Suprapubic skin (tissue), 4 donors: ENCODE results near the gene AGAP1. TPM values are rescaled to one million over a fixed set of nuclear protein-coding genes. Genes with fewer than 3 reads are reported as not detected.

ENCODE experiments used
- DNase-seq, 2 donors: peaks; one replicate each; pipeline ENCODE4 v3.0.0-alpha.2; 2019; ENCODE audit warnings: low spot score in 2 of 2
- H3K27ac ChIP-seq: fragments of 200-600 bp; sonication (generic); one replicate; pipeline ENCODE4 v1.5.1; 2019
- H3K27me3 ChIP-seq: fragments of 200-600 bp; sonication (generic); one replicate; pipeline ENCODE4 v1.5.1; 2019
- H3K36me3 ChIP-seq: fragments of 200-600 bp; sonication (generic); one replicate; pipeline ENCODE4 v1.5.1; 2019
- H3K4me1 ChIP-seq: fragments of 200-600 bp; sonication (generic); one replicate; pipeline ENCODE4 v1.5.1; 2019
- H3K4me3 ChIP-seq: fragments of 200-600 bp; sonication (generic); one replicate; pipeline ENCODE4 v1.5.1; 2019; ENCODE audit warnings: mild to moderate bottlenecking
- H3K9me3 ChIP-seq: fragments of 200-600 bp; sonication (generic); one replicate; pipeline ENCODE4 v1.5.1; 2019
- CTCF ChIP-seq, 2 donors: fragments of 200-600 bp in 1 of 2; fragments of 450-650 bp in 1 of 2; sonication (generic) in 1 of 2; IDR thresholded peaks; one replicate each; pipeline ENCODE4 v1.5.1; 2016 to 2019; ENCODE audit warnings: antibody characterized with exemption in 2 of 2, mild to moderate bottlenecking in 1 of 2, moderate library complexity in 1 of 2
- EP300 ChIP-seq: sonication (generic); formaldehyde crosslinking; IDR thresholded peaks from one replicate; pipeline ENCODE4 v1.6.1; 2017; ENCODE audit warnings: antibody characterized with exemption
- POLR2A ChIP-seq, 2 donors: fragments of 450-650 bp; IDR thresholded peaks; one replicate each; pipeline ENCODE4 v1.6.1; 2017; ENCODE audit warnings: antibody characterized with exemption in 2 of 2, mild to moderate bottlenecking in 2 of 2, moderate library complexity in 2 of 2
- POLR2AphosphoS5 ChIP-seq, 3 donors: sonication (generic); formaldehyde crosslinking; IDR thresholded peaks; one replicate each; pipeline ENCODE4 v1.6.1; 2017; ENCODE audit warnings: antibody characterized with exemption in 3 of 3
- WGBS: methylation state at CpG from one replicate; pipeline ENCODE4 v1.1.5; 2018; 5-methylcytosine and 5-hydroxymethylcytosine counted together
- total RNA-seq, 4 donors: library from RNA; depleted of rRNA; stranded (reverse); fragments of >200 nt; gene quantifications; one replicate each; pipeline ENCODE4 v1.1.0, GENCODE V29; 2016

Gene AGAP1
- total RNA-seq, 4 donors from 2014 or later = 14.1 to 30.7 (median 19.4) TPM

GRCh38 chr2:235698028-235698427, 204.2 kb downstream of the AGAP1 start:
- Histone ChIP-seq H3K4me3 (no peak overlapping the region), H3K9me3 (no peaks in the 10 kb centered on the region), H3K36me3 (no peaks in the 10 kb centered on the region), H3K27ac (no peak overlapping the region), H3K4me1 (peaks cover 19% of the 10 kb centered on the region), H3K27me3 (no peaks in the 10 kb centered on the region)
- 56% methylated on average over 9 of the region's 9 CpGs for WGBS
- DNase-seq = no peak
- TF ChIP-seq POLR2A (IDR thresholded peaks at IDR 0.05) (no peak), EP300 (no peak), POLR2AphosphoS5 (IDR thresholded peaks at IDR 0.05) (no peak), CTCF (IDR thresholded peaks at IDR 0.05) (no peak)

- Histone ChIP-seq H3K4me3 (no peak overlapping the region), H3K27me3 (no peaks in the 10 kb centered on the region), H3K9me3 (no peaks in the 10 kb centered on the region), H3K36me3 (no peaks in the 10 kb centered on the region), H3K27ac (no peak overlapping the region), H3K4me1 (peaks cover 24% of the 10 kb centered on the region)
- no peak for DNase-seq
- WGBS = 91% methylated on average over 7 of the region's 7 CpGs
- TF ChIP-seq POLR2A (IDR thresholded peaks at IDR 0.05) (no peak), EP300 (no peak), CTCF (IDR thresholded peaks at IDR 0.05) (no peak), POLR2AphosphoS5 (IDR thresholded peaks at IDR 0.05) (no peak)
These were observed 204.6 kb downstream of the AGAP1 start for GRCh38 chr2:235698491-235698890.

GRCh38 chr2:235699576-235699975, 205.7 kb downstream of the AGAP1 start:
- H3K27ac ChIP-seq = no peak overlapping the region
- no peak for DNase-seq
- H3K36me3 ChIP-seq = no peaks in the 10 kb centered on the region
- H3K4me1 ChIP-seq = peaks cover 24% of the 10 kb centered on the region
- H3K9me3 ChIP-seq = no peaks in the 10 kb centered on the region
- H3K4me3 ChIP-seq = no peak overlapping the region
- 74% methylated on average over 5 of the region's 5 CpGs for WGBS
- TF ChIP-seq EP300 (no peak), POLR2AphosphoS5 (IDR thresholded peaks at IDR 0.05) (no peak), CTCF (IDR thresholded peaks at IDR 0.05) (no peak), POLR2A (IDR thresholded peaks at IDR 0.05) (no peak)
- no peaks in the 10 kb centered on the region for H3K27me3 ChIP-seq

GRCh38 chr2:235701206-235701981, 207.6 kb downstream of the AGAP1 start:
- no peak overlapping the region for H3K27ac ChIP-seq
- H3K9me3 ChIP-seq = no peaks in the 10 kb centered on the region
- DNase-seq = no peak
- H3K27me3 ChIP-seq = no peaks in the 10 kb centered on the region
- no peaks in the 10 kb centered on the region for H3K36me3 ChIP-seq
- H3K4me3 ChIP-seq = no peak overlapping the region
- WGBS = 57% methylated on average over 13 of the region's 13 CpGs
- no peak for TF ChIP-seq EP300
- no peak for TF ChIP-seq POLR2A (IDR thresholded peaks at IDR 0.05)
- TF ChIP-seq POLR2AphosphoS5 (IDR thresholded peaks at IDR 0.05) = no peak
- TF ChIP-seq CTCF (IDR thresholded peaks at IDR 0.05) = no peak
- H3K4me1 ChIP-seq = peaks cover 27% of the 10 kb centered on the region

- peaks cover 27% of the 10 kb centered on the region for H3K4me1 ChIP-seq
- DNase-seq = no peak
- H3K27ac ChIP-seq = peak overlapping the region; percentile 67
- no peak for TF ChIP-seq POLR2A (IDR thresholded peaks at IDR 0.05)
- TF ChIP-seq CTCF (IDR thresholded peaks at IDR 0.05) = no peak
- TF ChIP-seq POLR2AphosphoS5 (IDR thresholded peaks at IDR 0.05) = no peak
- TF ChIP-seq EP300 = no peak
- H3K4me3 ChIP-seq = no peak overlapping the region
- 88% methylated on average over 4 of the region's 4 CpGs for WGBS
- H3K27me3 ChIP-seq = no peaks in the 10 kb centered on the region
- no peaks in the 10 kb centered on the region for H3K36me3 ChIP-seq
- no peaks in the 10 kb centered on the region for H3K9me3 ChIP-seq
These were observed 208.3 kb downstream of the AGAP1 start for GRCh38 chr2:235702186-235702585.
